Mucosa of stomach (tissue), 1 donor: ENCODE results near the gene DOHH.

Source experiments
- H3K27me3 ChIP-seq: one replicate; pipeline ENCODE4 v1.7.0; 2013; ENCODE audit warnings: mild to moderate bottlenecking, low read length; ENCODE audit not compliant: control insufficient read depth, insufficient read depth
- H3K36me3 ChIP-seq: one replicate; pipeline ENCODE4 v1.7.0; 2013; ENCODE audit warnings: low read length; ENCODE audit not compliant: control insufficient read depth, insufficient read depth
- H3K4me1 ChIP-seq: one replicate; pipeline ENCODE4 v1.7.0; 2013; ENCODE audit warnings: mild to moderate bottlenecking, low read length; ENCODE audit not compliant: control insufficient read depth, insufficient read depth
- H3K4me3 ChIP-seq: one replicate; pipeline ENCODE4 v1.7.0; 2013; ENCODE audit warnings: low read length
- H3K9ac ChIP-seq: one replicate; pipeline ENCODE4 v1.7.0; 2013; ENCODE audit warnings: mild to moderate bottlenecking, low read length, moderate library complexity
- H3K9me3 ChIP-seq: one replicate; pipeline ENCODE4 v1.7.0; 2013; ENCODE audit warnings: mild to moderate bottlenecking, low read length, moderate library complexity; ENCODE audit not compliant: control insufficient read depth
- donor health status: Pancreatic carcinoma.

DOHH gene

DNA sequence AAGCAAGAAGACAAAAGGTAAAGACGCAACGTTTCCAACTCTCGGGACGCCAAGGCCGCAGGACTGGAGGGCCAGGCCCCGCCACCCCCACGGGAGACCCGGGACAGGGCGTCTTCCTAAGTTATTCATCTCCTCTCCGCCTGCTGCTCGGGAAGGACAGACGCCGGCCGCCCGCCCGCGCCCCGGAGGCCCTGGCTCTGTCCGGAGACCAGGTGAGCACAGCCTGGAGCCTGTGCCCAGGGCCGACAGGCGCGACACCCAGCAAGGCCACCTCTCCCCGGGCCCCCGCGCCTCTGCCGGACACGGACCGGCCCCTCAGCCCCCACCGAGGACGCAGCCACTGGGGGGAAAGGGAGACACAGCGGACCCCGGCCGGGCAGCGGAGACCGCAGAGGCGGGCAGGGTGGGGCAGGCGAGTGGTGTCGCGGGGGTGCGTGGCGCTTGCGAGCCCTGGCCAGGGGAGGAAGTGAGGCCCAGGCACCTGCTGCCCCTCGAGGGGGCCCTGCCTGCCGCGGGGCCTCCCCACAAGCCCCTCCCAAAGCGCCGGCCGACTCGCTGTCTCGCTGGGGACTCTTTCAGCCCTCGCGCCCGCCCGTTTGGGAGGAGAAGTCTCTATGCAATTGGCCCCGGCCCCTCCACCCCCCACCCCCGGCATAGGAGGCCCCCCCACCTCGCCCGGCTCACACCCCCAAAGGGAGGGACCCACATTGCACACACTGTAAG, 37.3 kb downstream of the DOHH start:
- H3K9ac ChIP-seq = no peak overlapping the region
- no peaks in the 10 kb centered on the region for H3K27me3 ChIP-seq
- no peaks in the 10 kb centered on the region for H3K9me3 ChIP-seq
- H3K36me3 ChIP-seq = no peaks in the 10 kb centered on the region
- no peak overlapping the region for H3K4me3 ChIP-seq
- peaks cover 13% of the 10 kb centered on the region for H3K4me1 ChIP-seq

DNA sequence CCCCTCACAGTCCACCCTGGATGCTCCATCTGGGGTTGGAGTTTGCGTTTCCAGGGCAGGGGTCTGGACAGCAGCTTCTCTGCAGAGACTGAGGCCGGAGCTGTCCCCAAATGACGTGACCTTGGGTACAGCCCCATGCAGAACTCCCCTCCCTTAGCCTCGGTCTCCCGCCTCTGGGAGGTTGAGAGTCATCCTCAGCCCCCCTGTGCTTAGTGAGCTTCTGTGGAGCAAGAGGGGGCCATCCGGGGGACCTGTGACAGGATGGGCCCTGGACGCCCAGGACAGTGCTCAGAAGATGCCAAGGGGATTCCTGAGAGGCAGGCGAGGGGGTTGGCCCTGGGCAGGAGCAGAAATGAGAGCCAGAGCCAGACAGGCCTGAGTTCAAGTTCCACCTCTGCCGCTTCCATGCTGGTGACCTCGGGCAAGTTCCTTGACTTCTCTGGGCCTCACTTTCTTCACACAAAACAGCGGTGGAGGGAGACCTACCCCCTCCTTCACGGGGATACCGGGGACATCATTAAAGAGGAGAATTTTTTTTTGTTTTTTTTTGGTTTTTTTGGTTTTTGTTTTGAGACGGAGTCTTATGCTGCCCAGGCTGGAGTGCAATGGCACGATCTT, 40.4 kb downstream of the DOHH start:
- no peak overlapping the region for H3K9ac ChIP-seq
- H3K27me3 ChIP-seq = no peaks in the 10 kb centered on the region
- H3K4me3 ChIP-seq = no peak overlapping the region
- H3K9me3 ChIP-seq = no peaks in the 10 kb centered on the region
- peaks cover 14% of the 10 kb centered on the region for H3K4me1 ChIP-seq
- peaks cover 10% of the 10 kb centered on the region for H3K36me3 ChIP-seq

DNA sequence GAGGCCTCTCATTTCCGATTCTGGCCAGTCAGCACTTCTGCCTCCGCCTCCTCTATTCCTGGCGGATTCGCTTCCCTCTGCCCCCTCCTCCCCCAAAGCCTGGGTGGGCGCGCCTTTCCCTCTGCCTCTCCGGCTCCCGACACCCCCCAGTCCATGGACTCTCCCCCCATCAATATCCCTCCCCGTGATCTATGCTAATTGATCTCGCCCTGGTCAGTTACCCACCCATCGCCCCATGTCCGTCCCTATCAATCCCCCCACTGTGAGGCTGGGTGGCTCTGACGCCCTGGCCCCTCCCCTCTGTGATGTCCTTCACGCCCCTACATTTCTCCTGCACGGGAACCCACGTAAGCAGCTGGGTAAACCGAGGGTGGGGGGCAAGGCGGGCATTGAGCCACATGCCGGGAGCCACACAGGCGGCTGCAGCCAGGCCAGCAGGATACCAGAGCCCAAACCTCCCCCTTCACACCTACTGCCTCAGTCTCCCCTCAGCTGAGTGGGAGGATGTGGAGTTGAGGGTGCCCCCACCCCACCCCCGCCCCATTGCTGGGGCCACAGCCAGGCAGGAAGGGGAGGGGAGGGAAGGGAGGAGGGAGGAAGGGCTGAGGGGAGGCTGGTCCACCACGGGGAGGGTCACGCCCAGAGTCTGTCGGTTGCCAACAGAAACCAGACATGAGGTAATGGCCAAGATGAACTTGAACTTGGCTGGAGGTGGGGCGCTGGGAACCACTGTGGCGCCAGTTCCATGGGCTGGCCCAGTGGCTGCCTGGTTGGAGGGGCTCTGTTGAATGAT, 41.2 kb downstream of the DOHH start:
- Histone ChIP-seq H3K9ac (no peak overlapping the region), H3K27me3 (no peaks in the 10 kb centered on the region), H3K36me3 (peaks cover 14% of the 10 kb centered on the region), H3K4me3 (no peak overlapping the region), H3K4me1 (peaks cover 14% of the 10 kb centered on the region), H3K9me3 (no peaks in the 10 kb centered on the region)

DNA sequence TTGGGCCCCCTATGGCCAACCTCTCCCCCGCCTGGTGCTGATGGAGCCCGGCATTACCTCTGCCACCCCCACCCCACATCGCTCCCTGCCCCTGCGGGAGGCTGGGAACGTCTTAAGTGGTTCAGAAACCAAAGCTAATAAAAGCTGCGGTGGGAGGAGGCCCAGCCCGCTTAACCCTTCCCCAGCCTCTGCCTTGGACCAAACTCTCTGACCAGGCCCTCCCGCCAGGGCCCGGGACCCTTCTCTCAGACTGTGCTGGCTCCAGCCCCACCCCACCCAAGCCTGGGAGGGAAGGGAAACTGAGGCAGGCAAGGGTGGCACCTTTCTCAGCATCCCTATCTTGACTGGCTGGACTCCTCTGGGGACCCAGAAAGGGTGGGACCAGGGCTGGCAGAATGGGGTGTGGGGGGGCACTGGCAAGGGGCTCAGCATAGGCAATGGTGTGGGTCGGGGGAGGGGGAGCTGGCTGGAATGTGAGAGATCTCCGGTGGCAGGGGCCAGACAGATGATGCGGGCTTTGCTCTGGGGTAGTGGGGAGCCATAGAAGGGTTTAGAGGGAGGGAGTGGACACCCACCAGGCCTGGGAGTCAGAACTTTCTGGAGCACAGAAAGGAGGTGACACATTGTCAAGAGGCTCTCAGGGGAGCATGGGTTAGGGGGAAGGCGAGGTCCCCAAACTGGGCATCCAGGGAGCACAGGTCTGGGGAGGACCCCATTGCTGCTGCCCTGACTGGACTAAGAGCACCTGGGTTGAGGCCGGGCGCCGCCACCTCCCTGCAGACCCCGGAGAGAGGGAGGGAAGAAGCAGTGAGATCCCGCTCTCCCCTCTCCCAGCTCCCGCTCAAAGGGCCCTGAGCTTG, 42.0 kb downstream of the DOHH start:
- Histone ChIP-seq H3K9me3 (no peaks in the 10 kb centered on the region), H3K27me3 (no peaks in the 10 kb centered on the region), H3K4me3 (no peak overlapping the region), H3K9ac (no peak overlapping the region), H3K36me3 (peaks cover 21% of the 10 kb centered on the region), H3K4me1 (peaks cover 14% of the 10 kb centered on the region)

DNA sequence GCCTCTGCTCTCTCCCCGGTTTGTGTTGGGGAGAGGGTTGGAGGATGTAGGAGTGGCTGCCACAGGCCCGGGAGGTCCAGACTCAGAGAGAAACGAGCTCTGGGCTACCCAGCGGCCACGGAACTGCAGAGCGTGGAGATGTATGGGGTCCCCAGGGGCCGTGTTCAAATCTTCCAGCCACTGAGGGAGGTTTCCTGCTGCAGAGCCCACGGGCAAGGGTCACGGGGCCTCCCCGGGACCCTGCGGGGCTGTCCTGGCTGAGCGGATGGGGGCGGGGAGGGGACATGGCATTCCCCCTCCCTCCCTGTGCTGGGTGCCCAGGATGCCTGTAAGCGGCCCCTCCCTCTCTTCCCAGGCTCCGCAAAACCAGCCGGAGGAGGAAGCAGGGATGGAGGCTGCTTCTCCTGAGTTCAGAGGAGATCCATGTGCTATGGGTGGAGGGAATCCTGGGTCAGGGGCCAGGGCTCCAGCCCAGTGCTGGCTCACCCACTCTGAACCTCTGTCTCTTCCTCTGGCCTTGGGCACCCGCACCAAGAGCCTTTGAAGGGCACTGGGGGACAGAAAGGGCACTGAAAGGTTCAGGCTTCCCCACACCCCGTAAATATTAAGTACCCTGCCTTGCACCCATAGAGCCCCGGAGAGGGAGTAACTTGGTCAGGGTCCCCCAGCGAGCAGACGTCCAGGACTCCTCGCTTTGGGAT, 42.8 kb downstream of the DOHH start:
- no peak overlapping the region for H3K4me3 ChIP-seq
- peaks cover 14% of the 10 kb centered on the region for H3K4me1 ChIP-seq
- no peaks in the 10 kb centered on the region for H3K27me3 ChIP-seq
- H3K36me3 ChIP-seq = peaks cover 23% of the 10 kb centered on the region
- H3K9ac ChIP-seq = no peak overlapping the region
- no peaks in the 10 kb centered on the region for H3K9me3 ChIP-seq

DNA sequence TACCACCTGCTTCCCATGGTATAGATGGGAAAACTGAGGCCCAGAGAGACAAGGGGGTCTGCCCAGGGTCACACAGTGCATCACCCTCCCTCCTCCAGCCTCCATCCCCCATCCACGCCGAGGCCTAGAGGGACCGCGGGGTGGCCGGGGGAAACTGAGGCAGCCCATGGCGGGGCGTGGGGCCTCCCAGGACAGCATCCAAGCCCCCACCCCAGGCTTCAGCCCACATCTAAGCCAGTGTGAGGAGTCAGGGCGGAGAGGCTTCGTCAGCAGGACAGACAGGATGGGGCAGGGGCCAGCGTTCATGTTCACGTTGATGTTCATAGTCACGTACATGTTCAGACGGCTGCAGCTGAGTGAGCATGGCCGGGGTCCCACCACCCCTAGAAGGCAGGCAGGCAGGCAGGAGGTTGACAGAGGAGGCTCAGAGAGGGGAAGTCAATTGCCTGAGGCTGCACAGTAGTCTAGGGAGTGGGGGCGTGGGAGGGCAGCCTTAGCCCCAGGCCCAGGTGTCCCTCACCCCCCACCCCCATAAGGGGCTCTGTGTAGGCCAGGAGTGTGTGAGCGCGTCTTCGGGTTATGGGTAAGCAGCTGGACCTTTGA, 43.4 kb downstream of the DOHH start:
- Histone ChIP-seq H3K27me3 (no peaks in the 10 kb centered on the region), H3K36me3 (peaks cover 23% of the 10 kb centered on the region), H3K4me1 (peaks cover 14% of the 10 kb centered on the region), H3K9ac (no peak overlapping the region), H3K4me3 (no peak overlapping the region), H3K9me3 (no peaks in the 10 kb centered on the region)

DNA sequence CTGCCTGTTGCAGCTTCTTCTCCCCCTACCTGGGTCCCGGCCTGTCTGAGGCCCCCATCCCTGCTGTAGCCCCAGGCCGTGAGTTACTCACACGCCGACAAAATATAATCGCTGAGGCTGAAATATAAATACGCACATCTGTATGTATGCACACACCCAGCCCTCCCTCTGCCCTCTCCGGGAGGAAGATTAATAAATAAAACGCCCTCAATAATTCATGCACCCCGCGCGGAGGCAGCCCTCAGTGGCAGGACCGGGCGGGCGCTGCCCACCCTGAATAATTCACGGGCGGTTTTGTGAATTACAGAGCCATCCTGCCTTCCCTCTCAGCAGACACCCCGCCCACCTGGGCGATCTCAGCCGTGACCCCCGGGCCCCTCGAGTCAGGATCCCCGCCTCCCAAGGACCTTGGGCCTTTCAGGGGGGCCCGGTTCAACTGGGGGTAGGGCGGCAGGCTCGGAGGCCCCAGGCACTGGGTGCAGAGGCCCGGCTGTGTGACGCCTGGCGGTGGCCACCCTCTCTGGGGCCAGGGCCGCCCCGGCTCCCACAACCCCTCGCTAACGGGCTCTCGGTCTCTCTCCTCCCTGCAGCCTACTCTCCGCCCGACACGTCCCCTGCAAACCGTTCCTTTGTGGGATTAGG, 44.4 kb downstream of the DOHH start:
- peaks cover 23% of the 10 kb centered on the region for H3K36me3 ChIP-seq
- H3K4me1 ChIP-seq = peaks cover 14% of the 10 kb centered on the region
- no peak overlapping the region for H3K4me3 ChIP-seq
- no peaks in the 10 kb centered on the region for H3K9me3 ChIP-seq
- H3K9ac ChIP-seq = no peak overlapping the region
- H3K27me3 ChIP-seq = no peaks in the 10 kb centered on the region

DNA sequence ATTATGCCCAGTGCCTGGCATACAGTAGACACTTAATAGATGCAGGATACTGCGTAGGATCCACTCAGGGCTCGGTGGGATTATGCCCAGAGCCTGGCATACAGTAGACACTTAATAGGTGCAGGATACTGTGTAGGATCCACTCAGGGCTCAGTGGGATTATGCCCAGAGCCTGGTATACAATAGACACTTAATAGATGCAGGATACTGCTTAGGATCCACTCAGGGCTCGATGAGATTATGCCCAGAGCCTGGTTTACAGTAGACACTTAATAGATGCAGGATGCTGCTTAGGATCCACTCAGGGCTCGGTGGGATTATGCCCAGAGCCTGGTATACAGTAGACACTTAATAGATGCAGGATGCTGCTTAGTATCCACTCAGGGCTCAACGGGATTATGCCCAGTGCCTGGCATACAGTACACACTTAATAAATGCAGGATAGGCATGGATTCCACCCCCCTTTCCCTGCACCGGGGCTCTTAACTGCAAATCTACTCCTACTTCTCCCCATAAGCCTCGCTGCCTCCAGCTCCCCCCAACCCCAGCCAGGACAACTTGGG, 45.0 kb downstream of the DOHH start:
- Histone ChIP-seq H3K27me3 (no peaks in the 10 kb centered on the region), H3K4me3 (no peak overlapping the region), H3K9me3 (no peaks in the 10 kb centered on the region), H3K4me1 (peaks cover 14% of the 10 kb centered on the region), H3K9ac (no peak overlapping the region), H3K36me3 (peaks cover 23% of the 10 kb centered on the region)

DNA sequence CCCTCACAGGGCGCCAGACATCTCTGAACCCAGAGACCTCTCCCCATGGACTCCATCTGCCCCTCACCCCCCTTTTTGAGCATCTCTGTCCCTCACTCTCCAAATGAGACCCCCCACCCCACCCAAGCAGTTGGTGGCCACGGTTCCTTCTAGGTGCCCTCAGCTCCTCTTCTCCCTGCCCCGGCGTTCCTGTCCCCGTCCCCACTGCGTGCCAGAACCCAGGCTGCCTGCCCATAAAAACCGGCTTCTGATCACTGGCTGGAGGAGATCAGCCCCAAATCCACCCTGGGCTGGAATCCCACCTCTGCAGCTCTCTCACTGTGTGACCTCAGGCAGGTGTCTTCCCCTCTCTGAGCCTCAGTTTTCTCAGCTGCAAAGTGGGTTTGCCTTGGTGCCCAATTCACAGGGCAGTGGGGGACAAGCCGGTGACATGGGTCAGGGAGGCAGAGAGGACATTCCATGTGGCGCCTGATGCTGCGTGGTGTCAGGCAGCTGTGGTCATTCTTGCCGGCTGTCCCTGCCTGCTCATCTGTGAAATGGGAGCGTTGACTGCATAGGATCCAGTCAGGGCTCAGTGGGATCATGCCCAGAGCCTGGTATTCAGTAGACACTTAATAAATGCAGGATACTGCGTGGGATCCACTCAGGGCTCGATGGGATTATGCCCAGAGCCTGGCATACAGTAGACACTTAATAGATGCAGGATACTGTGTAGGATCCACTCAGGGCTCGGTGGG, 45.6 kb downstream of the DOHH start:
- Histone ChIP-seq H3K27me3 (no peaks in the 10 kb centered on the region), H3K9me3 (no peaks in the 10 kb centered on the region), H3K4me1 (peaks cover 12% of the 10 kb centered on the region), H3K4me3 (no peak overlapping the region), H3K9ac (no peak overlapping the region), H3K36me3 (peaks cover 23% of the 10 kb centered on the region)

DNA sequence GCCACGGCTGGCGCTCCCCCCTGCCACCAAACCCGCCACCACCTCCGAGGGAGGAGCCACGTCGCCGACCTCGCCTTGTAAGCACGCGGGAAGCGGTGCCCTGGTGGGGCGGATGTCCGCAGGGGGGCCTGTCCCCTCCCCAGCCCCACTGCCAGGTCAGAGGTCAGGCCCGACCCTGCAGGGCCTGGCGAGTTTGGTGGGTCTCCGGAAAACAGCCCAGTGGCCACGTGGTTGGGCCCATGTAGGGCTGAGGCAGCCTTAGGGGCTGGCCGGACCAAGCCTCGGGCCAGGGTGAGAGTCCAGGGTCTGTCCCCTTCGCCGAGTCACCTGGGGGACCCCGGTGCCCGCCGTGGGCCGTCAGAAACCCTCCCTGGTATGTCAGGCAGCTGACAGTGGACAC, 46.6 kb downstream of the DOHH start:
- no peak overlapping the region for H3K4me3 ChIP-seq
- no peak overlapping the region for H3K9ac ChIP-seq
- peaks cover 28% of the 10 kb centered on the region for H3K36me3 ChIP-seq

More for the DNA sequence above, 46.6 kb downstream of the DOHH start:
- Histone ChIP-seq H3K27me3 (no peaks in the 10 kb centered on the region), H3K9me3 (no peaks in the 10 kb centered on the region), H3K4me1 (peaks cover 5% of the 10 kb centered on the region)
